Measurements from ENCODE around the gene SPAG16. TPM values are rescaled to one million over a fixed set of nuclear protein-coding genes. Genes with fewer than 3 reads are reported as not detected.

Gene SPAG16
- total RNA-seq, 1 experiment from 2014 or later = 0.30 TPM

Small RNA genes within 50 kb of the gene (microRNA-seq; reads per million reads assigned to microRNA genes)
- gene MIR4438 (ENCODE audit: borderline number of aligned reads) = not detected

Other genes starting within 250 kb of the SPAG16 start
- 1.6 TPM for gene IKZF2, start 132.9 kb upstream of the SPAG16 start, total RNA-seq (2021; ENCODE audit: unreplicated experiment)